Epithelial cell of esophagus (primary cell): ENCODE data around the gene GGA1.
A peak's percentile ranks its signal among the peaks of the same experiment; 100 is the strongest.

ENCODE experiments used
- DNase-seq: peaks from one replicate; pipeline ENCODE4 v3.0.0; 2010; ENCODE audit warnings: low read depth
- H3K4me3 ChIP-seq: 2 replicates; pipeline ENCODE4 v1.5.1; 2011; ENCODE audit warnings: mild to moderate bottlenecking, low read length, control low read depth
- CTCF ChIP-seq: IDR thresholded peaks from 2 replicates; pipeline ENCODE4 v1.5.1; 2011; ENCODE audit warnings: low read depth, mild to moderate bottlenecking, low read length, control low read depth, inconsistent platforms; ENCODE audit not compliant: insufficient read depth; ENCODE audit errors: missing control alignments

GGA1 gene

GRCh38 chr22:37631448-37632173, 23.0 kb downstream of the GGA1 start:
- no peak overlapping the region for H3K4me3 ChIP-seq
- no peak for TF ChIP-seq CTCF
- DNase-seq, result no peak

- DNase-seq, result no peak
- no peak overlapping the region for H3K4me3 ChIP-seq
- TF ChIP-seq CTCF, result no peak
Measured at GRCh38 chr22:37632174-37633088, 23.8 kb downstream of the GGA1 start.

GRCh38 chr22:37633089-37633624, 24.5 kb downstream of the GGA1 start:
- H3K4me3 ChIP-seq, result no peak overlapping the region
- TF ChIP-seq CTCF, result no peak
- DNase-seq, result no peak

GRCh38 chr22:37633625-37634416, 25.2 kb downstream of the GGA1 start:
- no peak for TF ChIP-seq CTCF
- H3K4me3 ChIP-seq, result no peak overlapping the region
- DNase-seq, result no peak

GRCh38 chr22:37634417-37634924, 25.8 kb downstream of the GGA1 start:
- peak; percentile 33 for TF ChIP-seq CTCF
- DNase-seq, result no peak

GRCh38 chr22:37635157-37635556, 26.5 kb downstream of the GGA1 start:
- TF ChIP-seq CTCF, result no peak
- H3K4me3 ChIP-seq, result no peak overlapping the region
- no peak for DNase-seq

More at GRCh38 chr22:37634417-37634924, 25.8 kb downstream of the GGA1 start:
- no peak overlapping the region for H3K4me3 ChIP-seq
